SJSA1 (cell line): Measurements from ENCODE around the gene TPD52L1. TPM values are rescaled to one million over a fixed set of nuclear protein-coding genes. Genes with fewer than 3 reads are reported as not detected.
A peak's percentile ranks its signal among the peaks of the same experiment; 100 is the strongest.

Experiments
- DNase-seq, 2 experiments: peaks; one replicate each; pipeline ENCODE4 v3.0.0-alpha.2; 2015 to 2020; ENCODE audit warnings: low spot score in 2 of 2, low read depth in 1 of 2
- H3K27ac ChIP-seq: fragments of 250-450 bp; sonication (Bioruptor Pico); 2 replicates; pipeline ENCODE4 v1.5.1; 2020; ENCODE audit warnings: mild to moderate bottlenecking, moderate library complexity
- H3K27me3 ChIP-seq: fragments of 250-450 bp; sonication (Bioruptor Pico); replicated peaks from 2 replicates; pipeline ENCODE4 v1.5.1; 2020; ENCODE audit warnings: mild to moderate bottlenecking, moderate library complexity
- H3K36me3 ChIP-seq: fragments of 250-450 bp; sonication (Bioruptor Pico); 2 replicates; pipeline ENCODE4 v1.5.1; 2020; ENCODE audit warnings: mild to moderate bottlenecking
- H3K4me1 ChIP-seq: fragments of 250-450 bp; sonication (Bioruptor Pico); replicated peaks from 2 replicates; pipeline ENCODE4 v1.6.1; 2021; ENCODE audit warnings: mild to moderate bottlenecking
- H3K4me3 ChIP-seq: fragments of 250-450 bp; sonication (Bioruptor Pico); 2 replicates; pipeline ENCODE4 v1.5.1; 2020; ENCODE audit warnings: mild to moderate bottlenecking
- H3K9me3 ChIP-seq: fragments of 250-450 bp; sonication (Bioruptor Pico); replicated peaks from 2 replicates; pipeline ENCODE4 v1.5.1; 2020; ENCODE audit warnings: mild to moderate bottlenecking
- total RNA-seq: library from RNA; depleted of rRNA; stranded (reverse); fragments of >200 nt; shearing (Covaris generic); gene quantifications from 2 replicates; pipeline ENCODE4 v1.2.3, GENCODE V29; 2014

Gene TPD52L1
- total RNA-seq, 1 experiment from 2014 or later = 47.9 TPM

DNA sequence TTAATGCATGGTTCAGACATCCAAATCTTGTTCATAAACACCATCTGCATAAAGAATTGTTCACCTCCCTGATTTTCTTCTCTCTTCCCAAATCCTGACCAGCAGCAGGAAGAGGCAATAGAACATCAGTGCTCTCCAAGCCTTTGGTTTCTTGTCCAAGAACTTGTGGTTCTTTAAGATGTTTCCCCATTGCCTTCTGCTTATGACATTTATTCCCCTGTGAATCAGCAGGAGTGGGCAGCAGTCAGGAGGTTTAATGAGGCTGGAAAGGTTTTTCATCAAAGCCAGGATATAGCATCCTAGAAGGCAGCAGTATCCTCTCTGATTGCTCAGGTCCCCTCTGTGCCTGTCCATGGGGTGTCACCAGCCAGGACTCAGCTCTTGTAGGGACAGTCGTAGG lies 142.9 kb downstream of the TPD52L1 start:
- no peaks in the 10 kb centered on the region for H3K27me3 ChIP-seq
- DNase-seq = no peak

DNA sequence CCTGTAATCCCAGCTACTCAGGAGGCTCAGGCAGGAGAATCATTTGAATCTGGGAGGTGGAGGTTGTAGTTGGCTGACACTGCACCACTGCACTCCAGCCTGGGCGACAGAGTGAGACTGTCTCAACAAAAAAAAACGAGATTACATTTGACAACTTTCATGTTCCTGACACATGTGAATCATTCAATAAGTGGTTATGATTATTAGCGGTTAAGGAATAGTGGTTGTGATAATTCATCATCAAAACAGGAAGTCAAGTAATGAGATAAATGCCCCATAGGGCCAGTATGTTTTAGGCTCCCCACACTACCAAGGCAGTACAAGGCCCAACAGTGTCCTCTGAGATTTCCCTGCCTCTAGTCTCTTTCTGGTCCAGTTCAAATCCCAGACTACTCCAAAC lies 145.7 kb downstream of the TPD52L1 start:
- Histone ChIP-seq H3K36me3 (peaks cover 63% of the 10 kb centered on the region), H3K4me1 (peaks cover 33% of the 10 kb centered on the region), H3K27me3 (no peaks in the 10 kb centered on the region), H3K27ac (no peak overlapping the region), H3K9me3 (no peaks in the 10 kb centered on the region), H3K4me3 (no peak overlapping the region)
- DNase-seq = no peak

More for the DNA sequence above, 142.9 kb downstream of the TPD52L1 start:
- peaks cover 80% of the 10 kb centered on the region for H3K36me3 ChIP-seq
- no peak overlapping the region for H3K27ac ChIP-seq
- H3K4me1 ChIP-seq = peaks cover 22% of the 10 kb centered on the region
- H3K4me3 ChIP-seq = no peak overlapping the region
- no peaks in the 10 kb centered on the region for H3K9me3 ChIP-seq

DNA sequence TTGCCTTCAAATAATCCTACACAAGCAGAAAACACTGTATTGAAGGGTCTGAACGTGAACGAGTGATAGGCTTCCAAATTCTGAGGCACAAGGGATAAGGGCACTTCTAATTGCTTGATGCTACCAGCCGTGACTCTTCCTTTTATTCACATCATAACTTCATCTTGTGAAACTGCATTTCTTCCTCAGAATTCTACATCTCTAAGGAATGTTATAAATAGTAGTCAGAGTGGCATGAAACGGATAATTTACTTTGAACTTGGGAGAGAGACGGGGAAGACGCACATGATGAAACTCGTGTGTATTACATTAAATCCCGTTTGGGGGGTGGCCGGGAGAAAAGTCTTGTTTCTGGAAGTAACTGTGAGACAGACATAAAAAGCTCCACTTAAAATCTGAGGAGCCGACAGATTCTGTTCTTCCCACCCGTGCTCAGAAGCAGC lies 147.4 kb downstream of the TPD52L1 start:
- Histone ChIP-seq H3K27me3 (no peaks in the 10 kb centered on the region), H3K27ac (peak overlapping the region; percentile 90), H3K9me3 (no peaks in the 10 kb centered on the region), H3K4me1 (peaks cover 25% of the 10 kb centered on the region), H3K4me3 (peak overlapping the region; percentile 72), H3K36me3 (peaks cover 49% of the 10 kb centered on the region)
- no peak for DNase-seq

DNA sequence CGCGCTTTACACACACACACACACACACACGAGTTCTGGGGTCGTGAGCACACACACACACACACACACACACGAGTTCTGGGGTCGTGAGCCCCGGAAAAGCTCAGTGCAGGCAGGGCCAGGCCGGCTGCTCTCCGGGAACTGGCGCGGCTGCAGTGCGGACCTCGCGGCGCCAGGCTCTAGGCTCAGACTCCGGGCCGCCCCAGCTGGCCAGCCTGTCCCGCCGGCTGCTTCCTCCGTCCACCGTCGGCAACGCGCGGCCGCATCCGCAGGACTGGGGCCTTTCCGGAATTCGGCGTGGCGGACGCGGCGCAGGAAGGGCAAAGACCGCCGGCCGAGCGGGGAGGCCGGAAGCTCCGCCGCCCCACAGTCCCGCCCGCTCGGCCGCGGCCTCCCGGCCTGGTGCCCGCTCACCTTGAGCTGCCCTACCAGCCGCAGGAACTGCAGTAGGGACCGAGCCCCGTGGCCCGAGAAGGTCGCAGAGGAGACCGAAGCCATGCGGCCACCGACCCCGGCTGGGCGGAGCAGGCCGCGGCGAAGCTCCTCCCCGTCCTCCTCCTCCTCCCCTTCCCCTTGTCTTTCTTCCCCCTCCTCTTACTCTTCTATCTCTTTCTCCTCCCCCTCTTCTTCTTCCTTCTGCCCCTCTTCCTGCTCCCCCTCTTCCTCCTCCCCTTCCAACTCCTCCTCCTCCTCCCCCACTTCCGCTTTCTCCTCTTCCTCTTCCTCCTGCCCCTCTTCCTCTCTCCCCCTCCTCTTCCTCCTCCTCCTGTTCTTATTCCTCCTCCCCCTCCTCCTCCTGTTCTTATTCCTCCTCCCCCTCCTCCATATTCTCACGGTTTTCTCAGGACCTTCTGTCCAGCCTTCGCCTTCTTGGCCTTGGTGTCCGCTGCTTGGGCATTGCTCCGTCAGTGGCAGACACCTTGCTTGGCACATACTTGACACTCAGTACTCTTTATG lies 148.1 kb downstream of the TPD52L1 start, which contains the start of gene HDDC2:
Gene HDDC2, minus strand, starts transcription at position 533 of the 957 bp plus-strand sequence. Its CDS starts 35 bp downstream, at position 498.
- Histone ChIP-seq H3K4me3 (peak within 1 kb of the TSS; percentile 72), H3K27me3 (no peaks in the 10 kb centered on the region), H3K27ac (peak within 1 kb of the TSS; percentile 90), H3K9me3 (no peaks in the 10 kb centered on the region), H3K36me3 (peaks cover 42% of the 10 kb centered on the region), H3K4me1 (peaks cover 25% of the 10 kb centered on the region)
- peak; percentile 76 to 87 for DNase-seq

DNA sequence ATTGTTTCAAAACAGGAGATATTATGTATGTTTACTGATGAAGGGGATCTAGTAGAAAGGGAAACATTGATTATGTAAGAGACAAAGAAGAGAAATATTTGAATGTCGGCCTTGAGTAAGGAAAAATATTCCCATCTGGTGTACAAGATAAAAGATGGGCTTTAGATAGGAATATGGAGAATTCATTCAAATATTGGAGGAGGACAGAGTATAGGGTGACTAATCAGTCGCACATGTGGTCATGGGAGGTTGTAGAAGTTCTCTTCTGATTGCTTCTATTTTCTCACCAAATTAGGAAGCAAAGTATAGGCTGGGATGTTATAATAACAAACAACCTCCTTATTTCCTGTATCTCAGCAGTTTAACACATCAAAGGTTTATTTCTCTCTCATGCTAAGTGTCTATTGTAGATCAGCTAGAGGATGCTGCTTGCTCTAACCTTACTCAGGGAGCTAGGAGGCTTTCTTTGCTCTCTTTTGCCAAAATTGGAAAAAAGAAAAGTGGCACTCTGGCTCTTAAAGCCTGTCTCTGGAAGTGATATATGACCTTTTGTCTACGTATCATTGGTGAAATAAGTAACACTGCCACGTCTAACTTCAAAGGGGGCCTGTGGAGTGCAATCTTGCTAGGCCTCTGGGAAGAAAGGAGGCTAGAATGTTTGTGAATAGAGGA lies 149.4 kb downstream of the TPD52L1 start:
- no peak overlapping the region for H3K4me3 ChIP-seq
- DNase-seq = peak in 1 of 2 experiments; percentile 59
- no peaks in the 10 kb centered on the region for H3K9me3 ChIP-seq
- peaks cover 29% of the 10 kb centered on the region for H3K36me3 ChIP-seq
- H3K4me1 ChIP-seq = peaks cover 25% of the 10 kb centered on the region
- no peaks in the 10 kb centered on the region for H3K27me3 ChIP-seq
- H3K27ac ChIP-seq = peak overlapping the region; percentile 47

DNA sequence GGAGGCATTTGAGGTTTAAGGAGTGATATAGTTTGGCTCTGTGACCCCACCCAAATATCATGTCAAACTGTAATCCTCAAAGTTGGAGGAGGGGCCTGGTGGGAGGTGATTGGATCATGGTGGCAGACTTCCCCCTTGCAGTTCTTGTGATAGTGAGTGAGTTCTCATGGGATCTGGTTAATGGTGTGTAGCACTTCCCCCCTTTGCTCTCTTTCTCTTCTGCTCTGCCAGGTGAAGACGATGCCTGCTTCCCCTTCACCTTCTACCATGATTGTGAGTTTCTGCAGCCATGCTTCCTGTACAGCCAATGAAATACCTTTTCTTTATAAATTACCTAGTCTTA lies 149.9 kb downstream of the TPD52L1 start:
- DNase-seq = no peak
- Histone ChIP-seq H3K9me3 (no peaks in the 10 kb centered on the region), H3K27ac (no peak overlapping the region), H3K4me1 (peaks cover 25% of the 10 kb centered on the region), H3K27me3 (no peaks in the 10 kb centered on the region), H3K4me3 (no peak overlapping the region), H3K36me3 (peaks cover 24% of the 10 kb centered on the region)

DNA sequence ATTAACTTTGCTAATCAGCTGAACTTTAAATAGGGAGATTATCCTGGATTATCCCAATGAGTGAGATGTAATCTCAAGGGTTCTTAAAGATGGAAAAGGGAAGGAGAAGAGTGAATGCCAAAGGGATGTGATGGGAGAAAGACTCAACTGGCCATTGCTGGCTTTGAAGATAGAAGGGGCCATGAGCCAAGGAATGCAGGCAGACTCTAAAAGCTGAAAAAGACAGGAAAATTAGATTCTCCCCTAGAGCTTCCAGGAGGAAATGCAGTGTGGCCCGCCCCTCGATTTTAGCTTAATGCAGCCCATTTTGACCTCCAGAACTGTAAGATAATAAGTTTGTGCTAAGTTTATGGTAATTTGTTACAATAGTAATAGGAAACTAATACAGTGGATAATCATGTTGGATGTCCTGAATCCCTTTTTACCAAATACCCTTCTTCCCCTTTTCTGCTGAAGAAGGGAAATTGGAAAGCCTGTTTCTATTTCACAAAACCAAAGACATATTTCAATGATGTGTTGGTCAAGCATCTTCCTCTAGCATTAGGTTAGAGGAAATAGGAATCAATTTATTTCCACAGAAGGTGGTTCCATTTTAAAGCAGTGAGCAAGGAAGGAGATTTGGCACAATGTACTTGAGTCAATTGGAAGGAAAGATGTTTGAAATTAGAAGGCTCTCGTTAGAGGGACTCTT lies 151.5 kb downstream of the TPD52L1 start:
- peaks cover 24% of the 10 kb centered on the region for H3K4me1 ChIP-seq
- H3K36me3 ChIP-seq = peaks cover 8% of the 10 kb centered on the region
- no peaks in the 10 kb centered on the region for H3K27me3 ChIP-seq

DNA sequence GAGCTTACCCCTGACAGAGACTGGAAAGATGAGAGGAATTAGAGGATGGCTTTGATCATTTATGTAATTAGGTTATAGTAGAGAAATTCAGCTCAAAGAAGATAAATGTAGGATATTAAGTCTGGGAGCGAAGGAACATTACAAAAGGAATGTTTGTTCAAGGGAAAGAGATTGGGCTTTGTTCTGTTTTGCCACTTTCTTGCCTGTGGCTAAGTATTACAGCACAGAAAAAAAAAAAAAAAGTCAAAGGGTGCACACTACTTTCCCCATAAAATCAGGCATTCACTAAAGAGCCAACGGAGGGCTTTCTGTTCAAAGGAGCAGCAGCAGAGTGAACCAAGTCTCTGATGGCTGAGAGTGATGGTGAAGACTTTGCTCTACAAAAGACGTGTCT lies 153.2 kb downstream of the TPD52L1 start:
- peaks cover under 1% of the 10 kb centered on the region; the same call in 1 of the 2 replicates for H3K36me3 ChIP-seq
- no peak for DNase-seq
- peaks cover 17% of the 10 kb centered on the region for H3K4me1 ChIP-seq
- H3K27me3 ChIP-seq = 0 out of 2 replicates have a peak, but pooled peaks cover 2% of the 10 kb centered on the region
- H3K4me3 ChIP-seq = no peak overlapping the region
- no peaks in the 10 kb centered on the region for H3K9me3 ChIP-seq
- no peak overlapping the region for H3K27ac ChIP-seq

More for the DNA sequence above, 151.5 kb downstream of the TPD52L1 start:
- Histone ChIP-seq H3K4me3 (no peak overlapping the region), H3K27ac (no peak overlapping the region), H3K9me3 (no peaks in the 10 kb centered on the region)
- DNase-seq = no peak

DNA sequence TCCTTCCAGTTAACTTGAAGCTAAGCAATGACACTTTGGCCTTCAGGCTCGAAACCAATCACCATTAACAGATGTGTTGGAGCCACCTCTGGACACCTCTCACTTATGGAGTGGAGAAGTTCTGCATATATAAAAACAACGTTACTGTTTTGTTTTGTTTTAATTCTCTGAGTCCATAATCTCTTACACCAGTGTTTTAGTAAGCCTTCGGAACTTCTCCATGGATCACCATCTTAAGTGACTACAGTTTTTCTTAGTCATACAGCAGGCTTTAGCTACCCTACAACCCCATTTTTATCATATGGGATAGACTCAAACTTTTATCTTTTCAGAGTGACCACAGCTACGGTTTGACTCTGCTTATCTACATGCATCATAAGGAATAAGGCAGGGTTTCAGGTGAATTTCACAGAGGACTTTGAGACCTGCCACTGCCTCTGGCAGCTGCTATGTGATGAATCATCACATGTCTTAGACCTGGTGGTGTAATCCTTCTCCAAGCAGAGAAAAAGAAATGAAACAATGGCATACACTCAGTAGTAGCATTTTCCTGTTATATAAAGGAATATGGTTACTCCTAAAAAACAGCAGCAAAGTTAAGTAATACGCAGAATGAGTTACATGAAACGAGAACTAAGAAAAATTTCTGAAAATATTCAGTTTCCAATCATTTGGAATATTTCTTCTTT lies 153.7 kb downstream of the TPD52L1 start:
- no peak for DNase-seq
- 0 out of 2 replicates have a peak, but pooled peaks cover 3% of the 10 kb centered on the region for H3K27me3 ChIP-seq
- H3K9me3 ChIP-seq = no peaks in the 10 kb centered on the region
- H3K4me1 ChIP-seq = peaks cover 14% of the 10 kb centered on the region
- no peaks in the 10 kb centered on the region for H3K36me3 ChIP-seq
- H3K4me3 ChIP-seq = no peak overlapping the region
- H3K27ac ChIP-seq = no peak overlapping the region

DNA sequence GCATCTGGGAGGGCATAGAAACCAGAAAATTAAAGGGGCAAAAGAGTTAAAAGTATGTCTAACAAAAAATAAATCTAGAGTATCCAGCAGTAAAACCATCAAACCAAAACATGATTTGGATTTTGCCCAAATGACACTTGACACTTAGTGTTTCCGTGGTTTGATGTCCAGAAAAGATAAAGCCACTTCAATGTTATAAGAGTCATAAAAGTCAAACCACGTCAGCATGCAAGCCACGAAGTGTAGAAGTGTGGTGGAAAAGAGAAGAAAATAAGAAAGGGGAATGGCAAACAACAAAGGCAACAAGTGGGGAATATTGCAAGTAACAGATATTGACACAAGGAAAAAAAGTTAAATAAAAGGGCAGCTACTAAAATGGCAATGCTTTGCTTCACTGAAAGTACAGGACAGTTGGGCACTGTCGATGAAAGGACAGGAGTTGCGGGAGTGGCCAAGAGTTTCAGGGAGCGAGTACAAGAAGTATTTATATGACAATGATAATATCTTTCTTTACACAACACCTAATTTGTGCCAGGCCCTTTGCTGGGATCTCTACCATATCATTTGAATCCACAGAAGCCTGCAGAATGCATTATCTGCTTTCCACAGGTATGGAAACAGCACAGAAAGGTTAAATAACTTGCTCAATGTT lies 154.5 kb downstream of the TPD52L1 start:
- DNase-seq = no peak
- Histone ChIP-seq H3K9me3 (no peaks in the 10 kb centered on the region), H3K4me1 (peaks cover 6% of the 10 kb centered on the region), H3K27me3 (0 out of 2 replicates have a peak, but pooled peaks cover 3% of the 10 kb centered on the region), H3K36me3 (no peaks in the 10 kb centered on the region), H3K4me3 (no peak overlapping the region), H3K27ac (no peak overlapping the region)

DNA sequence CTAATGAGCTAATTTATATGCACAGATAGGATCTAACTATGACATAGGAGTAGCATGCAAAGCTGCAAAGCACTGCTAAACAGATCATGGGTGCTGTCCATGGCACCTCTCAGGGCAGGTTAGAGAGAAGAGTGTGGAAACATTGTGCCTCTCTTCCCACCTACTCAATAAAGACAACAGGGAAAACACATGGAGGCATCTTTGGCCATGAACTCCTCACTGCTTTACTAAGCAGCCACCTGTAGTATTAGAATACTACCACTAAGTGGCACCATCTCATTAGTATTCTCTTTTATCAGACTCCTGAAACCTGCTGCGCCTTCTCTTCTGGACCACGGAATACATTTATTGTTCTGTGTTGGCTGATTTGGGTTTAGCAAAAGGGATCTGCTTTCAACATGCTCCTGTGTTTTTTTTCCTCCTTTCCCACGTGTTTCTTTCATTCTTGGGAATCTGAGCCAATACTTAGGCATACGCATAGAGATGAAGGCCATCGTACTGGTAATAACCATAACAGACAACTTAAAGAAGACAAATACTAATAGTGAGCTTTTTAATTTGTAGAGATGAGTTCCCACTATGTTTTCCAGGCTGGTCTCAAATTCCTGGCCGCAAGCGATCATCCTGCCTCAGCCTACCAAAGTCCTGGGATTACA lies 157.5 kb downstream of the TPD52L1 start:
- Histone ChIP-seq H3K9me3 (no peaks in the 10 kb centered on the region), H3K4me1 (no peaks in the 10 kb centered on the region), H3K27me3 (0 out of 2 replicates have a peak, but pooled peaks cover 3% of the 10 kb centered on the region), H3K4me3 (no peak overlapping the region), H3K27ac (no peak overlapping the region), H3K36me3 (no peaks in the 10 kb centered on the region)
- DNase-seq = peak in 1 of 2 experiments; percentile 57

DNA sequence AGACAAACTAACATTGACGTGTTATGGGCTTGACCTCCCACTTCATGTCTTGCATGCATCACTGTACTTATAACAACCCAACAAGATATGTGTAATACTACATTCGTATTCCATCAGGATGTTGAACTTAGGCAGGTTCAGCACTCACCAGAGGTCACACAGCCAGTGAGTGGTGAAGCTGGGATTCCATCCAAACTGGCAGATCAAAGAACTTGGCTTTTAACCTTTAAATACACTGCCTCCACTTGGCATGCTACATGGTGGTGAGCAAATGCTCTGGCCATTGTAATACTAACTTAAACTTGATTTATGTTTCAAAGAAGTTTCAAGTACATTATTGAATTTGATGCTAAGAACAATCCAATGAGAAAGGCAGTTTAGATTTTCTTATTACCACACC lies 158.9 kb downstream of the TPD52L1 start:
- Histone ChIP-seq H3K4me3 (no peak overlapping the region), H3K27me3 (0 out of 2 replicates have a peak, but pooled peaks cover 3% of the 10 kb centered on the region), H3K27ac (no peak overlapping the region), H3K4me1 (no peaks in the 10 kb centered on the region), H3K9me3 (no peaks in the 10 kb centered on the region), H3K36me3 (no peaks in the 10 kb centered on the region)
- no peak for DNase-seq
